Neutrophil (primary cell): ENCODE measurements around the gene TMEM164.

Experiments used
- H3K27ac ChIP-seq: fragments of 200-600 bp; sonication (generic); 2 replicates; pipeline ENCODE4 v1.5.1; 2016; ENCODE audit warnings: mild to moderate bottlenecking, moderate library complexity
- H3K27me3 ChIP-seq: fragments of 200-600 bp; sonication (generic); 2 replicates; pipeline ENCODE4 v1.6.0; 2016; ENCODE audit warnings: mild to moderate bottlenecking
- H3K36me3 ChIP-seq: fragments of 200-600 bp; sonication (generic); 2 replicates; pipeline ENCODE4 v1.5.1; 2017
- H3K4me1 ChIP-seq, 2 experiments: fragments of 200-600 bp in 1 of 2; sonication (generic) in 1 of 2; 1 replicate in 1 of 2; 2 replicates in 1 of 2; pipeline versions ENCODE4 v1.5.1 to v1.6.1; 2013 to 2016; ENCODE audit warnings: low read depth in 1 of 2, low read length in 1 of 2, mild to moderate bottlenecking in 1 of 2, moderate library complexity in 1 of 2; ENCODE audit not compliant: control insufficient read depth in 1 of 2, insufficient read depth in 1 of 2
- H3K4me3 ChIP-seq, 2 experiments: fragments of 200-600 bp in 1 of 2; sonication (generic) in 1 of 2; 1 replicate in 1 of 2; 2 replicates in 1 of 2; pipeline ENCODE4 v1.5.1; 2013 to 2016; ENCODE audit warnings: low read depth in 1 of 2, low read length in 1 of 2, mild to moderate bottlenecking in 1 of 2, moderate library complexity in 1 of 2
- H3K9me3 ChIP-seq: fragments of 200-600 bp; sonication (generic); 2 replicates; pipeline ENCODE4 v1.5.1; 2016
- CTCF ChIP-seq: fragments of 200-600 bp; sonication (generic); IDR thresholded peaks from 2 replicates; pipeline ENCODE4 v1.5.1; 2016; ENCODE audit warnings: antibody characterized with exemption

Gene TMEM164

GRCh38 chrX:110025395-110025794, 22.5 kb downstream of the TMEM164 start:
- no peak for TF ChIP-seq CTCF
- no peak overlapping the region for H3K27ac ChIP-seq
- H3K4me1 ChIP-seq, result peaks cover 9 to 12% of the 10 kb centered on the region in 2 experiments
- peaks cover 19% of the 10 kb centered on the region for H3K36me3 ChIP-seq
- no peaks in the 10 kb centered on the region for H3K9me3 ChIP-seq
- H3K4me3 ChIP-seq, result no peak overlapping the region
- H3K27me3 ChIP-seq, result no peaks in the 10 kb centered on the region

GRCh38 chrX:110026099-110026844, 23.4 kb downstream of the TMEM164 start:
- Histone ChIP-seq H3K27me3 (no peaks in the 10 kb centered on the region), H3K4me1 (peaks cover 9 to 12% of the 10 kb centered on the region in 2 experiments), H3K36me3 (peaks cover 16% of the 10 kb centered on the region), H3K4me3 (no peak overlapping the region), H3K27ac (peak overlapping the region; percentile 38), H3K9me3 (no peaks in the 10 kb centered on the region)
- no peak for TF ChIP-seq CTCF

- Histone ChIP-seq H3K27ac (no peak overlapping the region), H3K9me3 (no peaks in the 10 kb centered on the region), H3K4me3 (no peak overlapping the region), H3K27me3 (no peaks in the 10 kb centered on the region), H3K36me3 (no peaks in the 10 kb centered on the region), H3K4me1 (peaks cover 13 to 14% of the 10 kb centered on the region in 2 experiments)
- TF ChIP-seq CTCF, result no peak
Measured at GRCh38 chrX:110032534-110033147, 29.7 kb downstream of the TMEM164 start.

GRCh38 chrX:110034036-110034435, 31.1 kb downstream of the TMEM164 start:
- Histone ChIP-seq H3K9me3 (no peaks in the 10 kb centered on the region), H3K4me1 (peaks cover 13 to 14% of the 10 kb centered on the region in 2 experiments), H3K4me3 (no peak overlapping the region), H3K27ac (no peak overlapping the region), H3K27me3 (no peaks in the 10 kb centered on the region), H3K36me3 (no peaks in the 10 kb centered on the region)
- no peak for TF ChIP-seq CTCF

- no peaks in the 10 kb centered on the region for H3K36me3 ChIP-seq
- H3K27ac ChIP-seq, result peak overlapping the region; percentile 61
- no peaks in the 10 kb centered on the region for H3K27me3 ChIP-seq
- peaks cover 13 to 17% of the 10 kb centered on the region in 2 experiments for H3K4me1 ChIP-seq
- no peak for TF ChIP-seq CTCF
- H3K9me3 ChIP-seq, result no peaks in the 10 kb centered on the region
- no peak overlapping the region for H3K4me3 ChIP-seq
Measured at GRCh38 chrX:110036162-110037033, 33.5 kb downstream of the TMEM164 start.
